Nephron (organoid): ENCODE measurements around the gene TMEM145.

Experiments
- H3K27ac Mint-ChIP-seq, 3 experiments: 2 replicates each; pipeline ENCODE4 v1.8.0; 2020; ENCODE audit warnings: mixed read lengths in 3 of 3, mild to moderate bottlenecking in 2 of 3, moderate library complexity in 1 of 3
- H3K27me3 Mint-ChIP-seq: 2 replicates; pipeline ENCODE4 v1.8.0; 2021; ENCODE audit warnings: low read depth, mild to moderate bottlenecking, moderate library complexity, mixed read lengths
- H3K36me3 Mint-ChIP-seq: 2 replicates; pipeline ENCODE4 v1.8.0; 2020; ENCODE audit warnings: low read depth, mixed read lengths
- H3K4me1 Mint-ChIP-seq: 2 replicates; pipeline ENCODE4 v1.8.0; 2020; ENCODE audit warnings: mixed read lengths
- H3K4me3 Mint-ChIP-seq, 3 experiments: 2 replicates each; pipeline ENCODE4 v1.8.0; 2020; ENCODE audit warnings: mild to moderate bottlenecking in 3 of 3, mixed read lengths in 3 of 3, moderate library complexity in 2 of 3
- H3K9me3 Mint-ChIP-seq: 2 replicates; pipeline ENCODE4 v1.8.0; 2020; ENCODE audit warnings: mixed read lengths
- CTCF ChIP-seq, 3 experiments: fragments of 200-600 bp; sonication (generic); IDR thresholded peaks; one replicate each; pipeline ENCODE4 v1.5.0; 2021; ENCODE audit warnings: antibody characterized with exemption in 3 of 3; ENCODE audit not compliant: unreplicated experiment in 3 of 3

TMEM145 gene

DNA sequence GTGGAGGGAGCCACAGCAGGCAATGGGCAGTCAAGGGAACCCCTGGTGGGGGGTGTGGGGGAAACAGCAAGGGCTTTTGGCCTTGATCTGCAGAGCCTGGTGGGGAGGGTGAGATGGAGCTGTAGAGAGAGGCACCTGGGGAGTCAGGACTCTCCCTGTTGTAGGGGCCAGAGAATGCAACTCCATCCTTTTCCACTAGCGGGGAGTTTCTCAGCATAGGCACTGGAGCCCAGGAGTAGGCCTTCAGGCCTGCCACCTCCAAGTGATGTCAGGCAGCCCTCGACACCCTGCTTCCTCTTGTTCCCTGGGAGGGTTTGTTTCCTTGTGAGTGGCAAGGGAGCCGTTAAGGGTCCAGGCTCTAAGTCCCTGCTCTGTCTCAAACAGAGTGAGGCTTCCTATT lies 37.3 kb downstream of the TMEM145 start:
- Mint-ChIP-seq H3K4me1 (no peaks in the 10 kb centered on the region), H3K27ac (no peak overlapping the region), H3K27me3 (no peaks in the 10 kb centered on the region), H3K4me3 (no peak overlapping the region), H3K9me3 (no peaks in the 10 kb centered on the region), H3K36me3 (peaks cover 43% of the 10 kb centered on the region)
- TF ChIP-seq CTCF (IDR thresholded peaks at IDR 0.05; ENCODE audit: unreplicated experiment in 3 of 3) = no peak

DNA sequence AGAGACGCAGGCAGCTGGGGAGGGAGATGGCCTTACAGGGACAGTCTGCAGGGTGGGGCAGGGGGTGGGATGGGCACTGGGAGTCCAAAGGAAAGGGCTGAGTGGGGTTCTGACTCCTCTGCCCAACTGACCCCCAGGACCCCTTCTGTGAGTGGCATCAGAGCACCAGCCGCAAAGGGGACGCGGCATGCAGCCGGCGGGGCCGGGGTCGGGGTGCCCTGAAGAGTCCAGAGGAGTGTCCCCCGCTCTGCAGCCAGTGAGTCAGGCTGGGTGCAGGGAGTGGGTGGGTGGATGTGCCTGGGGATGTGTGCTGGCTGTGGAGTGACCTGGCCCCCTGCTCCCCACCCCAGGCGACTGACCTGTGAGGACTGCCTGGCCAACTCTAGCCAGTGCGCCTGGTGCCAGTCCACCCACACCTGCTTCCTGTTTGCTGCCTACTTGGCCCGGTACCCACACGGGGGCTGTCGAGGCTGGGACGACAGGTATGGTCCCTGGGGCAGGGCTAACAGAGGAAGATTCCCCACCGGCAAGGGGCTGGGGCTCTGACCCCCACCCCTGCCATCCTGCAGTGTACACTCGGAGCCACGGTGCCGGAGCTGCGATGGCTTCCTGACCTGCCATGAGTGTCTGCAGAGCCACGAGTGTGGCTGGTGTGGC lies 38.1 kb downstream of the TMEM145 start:
- Mint-ChIP-seq H3K27me3 (no peaks in the 10 kb centered on the region), H3K4me1 (no peaks in the 10 kb centered on the region), H3K36me3 (peaks cover 42% of the 10 kb centered on the region), H3K4me3 (no peak overlapping the region), H3K27ac (no peak overlapping the region), H3K9me3 (no peaks in the 10 kb centered on the region)
- TF ChIP-seq CTCF (IDR thresholded peaks at IDR 0.05; ENCODE audit: unreplicated experiment in 3 of 3) = no peak

DNA sequence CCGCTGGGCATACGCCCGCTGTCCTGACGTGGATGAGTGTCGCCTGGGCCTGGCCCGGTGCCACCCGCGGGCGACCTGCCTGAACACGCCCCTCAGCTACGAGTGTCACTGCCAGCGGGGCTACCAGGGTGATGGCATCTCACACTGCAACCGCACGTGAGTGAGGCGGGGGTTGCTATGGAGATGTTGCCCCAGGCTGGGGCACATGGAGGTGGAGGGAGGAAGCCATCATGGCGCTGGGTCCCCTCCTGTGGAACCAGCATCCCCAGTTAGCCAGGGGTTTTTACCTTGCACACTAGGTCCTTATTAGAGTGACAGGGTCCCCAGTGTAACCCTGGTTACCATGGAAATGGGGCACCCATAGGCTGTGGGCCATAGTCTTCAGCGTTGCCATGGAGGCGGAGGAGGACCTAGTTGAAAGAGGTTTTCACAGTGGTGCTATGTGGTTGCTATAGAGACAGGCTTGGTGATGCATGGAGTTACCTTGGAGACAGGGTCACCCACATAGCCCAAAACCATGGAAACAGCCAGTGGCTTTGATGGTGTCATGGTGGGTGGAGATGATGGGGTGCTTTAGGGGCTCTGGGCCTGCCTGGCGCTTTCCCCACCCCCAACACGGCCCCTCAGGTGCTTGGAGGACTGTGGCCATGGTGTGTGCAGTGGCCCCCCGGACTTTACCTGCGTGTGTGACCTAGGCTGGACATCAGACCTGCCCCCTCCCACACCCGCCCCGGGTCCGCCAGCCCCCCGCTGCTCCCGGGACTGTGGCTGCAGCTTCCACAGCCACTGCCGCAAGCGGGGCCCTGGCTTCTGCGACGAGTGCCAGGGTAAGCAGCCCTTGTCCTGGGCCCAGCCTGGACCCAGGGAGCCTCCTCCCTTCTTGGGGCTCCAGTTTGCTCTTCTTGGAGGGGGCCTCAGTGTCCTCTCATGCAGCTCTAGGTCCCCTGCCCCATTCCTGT lies 39.5 kb downstream of the TMEM145 start:
- no peaks in the 10 kb centered on the region for H3K9me3 Mint-ChIP-seq
- no peak for TF ChIP-seq CTCF (IDR thresholded peaks at IDR 0.05; ENCODE audit: unreplicated experiment in 3 of 3)
- no peaks in the 10 kb centered on the region for H3K27me3 Mint-ChIP-seq
- no peak overlapping the region for H3K27ac Mint-ChIP-seq
- no peaks in the 10 kb centered on the region for H3K4me1 Mint-ChIP-seq
- H3K36me3 Mint-ChIP-seq = peaks cover 38% of the 10 kb centered on the region
- no peak overlapping the region for H3K4me3 Mint-ChIP-seq

GRCh38 chr19:42353341-42354015 lies 40.4 kb downstream of the TMEM145 start:
- TF ChIP-seq CTCF (IDR thresholded peaks at IDR 0.05; ENCODE audit: unreplicated experiment in 3 of 3) = no peak
- Mint-ChIP-seq H3K4me3 (no peak overlapping the region), H3K9me3 (no peaks in the 10 kb centered on the region), H3K36me3 (peaks cover 34% of the 10 kb centered on the region), H3K4me1 (no peaks in the 10 kb centered on the region), H3K27me3 (no peaks in the 10 kb centered on the region), H3K27ac (no peak overlapping the region)

DNA sequence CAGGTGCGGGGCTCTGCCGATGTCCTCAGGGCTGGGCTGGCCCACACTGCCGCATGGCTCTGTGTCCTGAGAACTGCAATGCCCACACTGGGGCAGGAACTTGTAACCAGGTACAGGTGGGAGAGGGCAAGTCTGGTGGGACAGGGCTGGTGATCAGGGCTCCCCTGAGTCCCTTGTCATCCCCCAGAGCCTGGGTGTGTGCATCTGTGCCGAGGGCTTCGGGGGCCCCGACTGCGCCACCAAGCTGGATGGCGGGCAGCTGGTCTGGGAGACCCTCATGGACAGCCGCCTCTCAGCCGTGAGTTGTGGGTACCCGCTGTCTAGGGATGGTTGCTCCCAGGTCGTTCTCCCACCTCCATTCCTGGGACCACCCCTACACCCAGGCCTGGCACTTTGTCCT lies 42.8 kb downstream of the TMEM145 start:
- Mint-ChIP-seq H3K9me3 (no peaks in the 10 kb centered on the region), H3K27me3 (no peaks in the 10 kb centered on the region), H3K4me3 (no peak overlapping the region), H3K4me1 (no peaks in the 10 kb centered on the region), H3K36me3 (peaks cover 37% of the 10 kb centered on the region), H3K27ac (no peak overlapping the region)
- no peak for TF ChIP-seq CTCF (IDR thresholded peaks at IDR 0.05; ENCODE audit: unreplicated experiment in 3 of 3)
